K562 (cell line): ENCODE data around the gene PSMA7. TPM values are rescaled to one million over a fixed set of nuclear protein-coding genes. Genes with fewer than 3 reads are reported as not detected.

ENCODE experiments used
- ARID3A ChIP-seq: IDR thresholded peaks from 2 replicates; pipeline ENCODE4 v1.6.1; 2012; ENCODE audit warnings: low read depth, low read length, improper control_type of control experiment, borderline replicate concordance
- CBFB ChIP-seq: sonication (generic); formaldehyde crosslinking; IDR thresholded peaks from 2 replicates; pipeline ENCODE4 v1.4.0; 2020; ENCODE audit warnings: mild to moderate bottlenecking, missing genetic modification reagents
- CBX2 ChIP-seq: fragments of 200-600 bp; sonication (generic); IDR thresholded peaks from one replicate; pipeline ENCODE4 v1.6.1; 2012; ENCODE audit warnings: mild to moderate bottlenecking, low read length, inconsistent platforms; ENCODE audit not compliant: insufficient read depth, poor library complexity, severe bottlenecking
- ELF1 ChIP-seq: fragments of 200-800 bp; sonication (Bioruptor generic); IDR thresholded peaks from 2 replicates; pipeline ENCODE4 v1.6.1; 2016; ENCODE audit warnings: missing genetic modification characterization, missing compliant biosample characterization
- ETV5 ChIP-seq: sonication (generic); formaldehyde crosslinking; IDR thresholded peaks from 2 replicates; pipeline ENCODE4 v1.4.0; 2020; ENCODE audit warnings: low read depth, mild to moderate bottlenecking, missing genetic modification reagents
- FOXP1 ChIP-seq: sonication (generic); formaldehyde crosslinking; IDR thresholded peaks from 2 replicates; pipeline ENCODE4 v1.8.0; 2022; ENCODE audit warnings: mild to moderate bottlenecking, missing genetic modification reagents
- ID3 ChIP-seq, 2 experiments: fragments of 250-450 bp in 1 of 2; fragments of 450-650 bp in 1 of 2; sonication (Bioruptor Pico) in 1 of 2; IDR thresholded peaks; 2 replicates each; pipeline versions ENCODE4 v1.6.1 to v1.8.0; 2016 to 2021; ENCODE audit warnings: mild to moderate bottlenecking in 2 of 2, moderate library complexity in 2 of 2, missing compliant biosample characterization in 1 of 2, missing genetic modification characterization in 1 of 2
- KDM2B ChIP-seq: fragments of 250-450 bp; sonication (Bioruptor Pico); IDR thresholded peaks from 2 replicates; pipeline ENCODE4 v1.8.0; 2021; ENCODE audit warnings: mild to moderate bottlenecking, moderate library complexity
- MYNN ChIP-seq, 2 experiments: sonication (generic); formaldehyde crosslinking in 1 of 2; IDR thresholded peaks; 2 replicates each; pipeline versions ENCODE4 v1.5.0 to v1.6.1; 2016 to 2020; ENCODE audit warnings: antibody characterized with exemption in 1 of 2, missing genetic modification reagents in 1 of 2
- NR0B1 ChIP-seq: fragments of 450-650 bp; IDR thresholded peaks from one replicate; pipeline ENCODE4 v1.6.1; 2018; ENCODE audit warnings: mild to moderate bottlenecking, moderate library complexity; ENCODE audit not compliant: partially characterized antibody
- POLR2G ChIP-seq: fragments of 200-400 bp; formaldehyde crosslinking; IDR thresholded peaks from 2 replicates; pipeline ENCODE4 v1.6.1; 2017; ENCODE audit warnings: low read depth, mild to moderate bottlenecking, antibody characterized with exemption, low read length, moderate library complexity
- POLR3G ChIP-seq: IDR thresholded peaks from 2 replicates; pipeline ENCODE4 v1.6.1; 2011; ENCODE audit not compliant: insufficient read length, insufficient replicate concordance; ENCODE audit errors: extremely low read depth
- SMARCA4 ChIP-seq: fragments of 450-650 bp; IDR thresholded peaks from 2 replicates; pipeline ENCODE4 v1.6.1; 2016
- STAT5A ChIP-seq: IDR thresholded peaks from 2 replicates; pipeline ENCODE4 v1.6.1; 2012; ENCODE audit warnings: low read length, inconsistent platforms, borderline replicate concordance
- ZBTB17 ChIP-seq: fragments of 450-650 bp; formaldehyde crosslinking; IDR thresholded peaks from 2 replicates; pipeline ENCODE4 v1.4.0; 2020; ENCODE audit warnings: mild to moderate bottlenecking
- ZEB2 ChIP-seq: fragments of 450-650 bp; IDR thresholded peaks from 2 replicates; pipeline ENCODE4 v1.6.1; 2016
- ZNF133 ChIP-seq: fragments of 250-450 bp; sonication (Bioruptor Pico); IDR thresholded peaks from 2 replicates; pipeline ENCODE4 v1.4.0; 2020; ENCODE audit warnings: mild to moderate bottlenecking
- ZNF174 ChIP-seq: fragments of 250-450 bp; sonication (Bioruptor Pico); IDR thresholded peaks from 2 replicates; pipeline ENCODE4 v1.4.0; 2020; ENCODE audit warnings: mild to moderate bottlenecking
- ZNF280B ChIP-seq: fragments of 250-450 bp; sonication (Bioruptor Pico); IDR thresholded peaks from 2 replicates; pipeline ENCODE4 v1.5.1; 2021; ENCODE audit warnings: mild to moderate bottlenecking
- ZNF511 ChIP-seq: sonication (generic); formaldehyde crosslinking; IDR thresholded peaks from 2 replicates; pipeline ENCODE4 v1.8.0; 2022; ENCODE audit warnings: mild to moderate bottlenecking, missing genetic modification reagents
- ZSCAN32 ChIP-seq: fragments of 450-650 bp; formaldehyde crosslinking; IDR thresholded peaks from 2 replicates; pipeline ENCODE4 v1.4.0; 2020; ENCODE audit warnings: mild to moderate bottlenecking, moderate library complexity
- polyA plus RNA-seq, 8 experiments: library from polyadenylated mRNA; depleted of rRNA in 4 of 8; stranded (reverse) in 5 of 8; unstranded in 3 of 8; fragments of >200 nt; fragmentation: Nextera tagmentation in 2 of 8; fragmentation: Illumina TruSeq in 1 of 8; extraction: Ambion mirVana in 2 of 8; extraction: Trizol in 1 of 8; gene quantifications; 2 replicates each; pipeline versions ENCODE4 v1.2.1 to v1.2.3, GENCODE V29; 2011 to 2014; ENCODE audit warnings: inconsistent platforms in 1 of 8, missing spikeins in 1 of 8
- total RNA-seq, 7 experiments: library from RNA; depleted of rRNA in 6 of 7; stranded (reverse); fragments of >200 nt in 6 of 7; fragmentation: Illumina TruSeq in 2 of 7; extraction: Trizol in 2 of 7; gene quantifications; 2 replicates each; pipeline versions ENCODE4 v1.2.1 to v1.2.3, GENCODE V29; 2011 to 2021; ENCODE audit warnings: low replicate concordance in 1 of 7

Gene PSMA7
- total and polyA plus RNA-seq, 9 of the 15 experiments (the other 6 are each of a cell fraction or from before 2014, with no cell fraction given): 257 to 510 (median 393) TPM

GRCh38 chr20:62182469-62183425 lies 39.6 kb upstream of the PSMA7 start, which contains the start of gene MTG2 (continued):
- TF ChIP-seq ZNF511: 0 out of 2 replicates have a peak, but pooled peaks have one; percentile 32
- no peak for TF ChIP-seq POLR3G
- TF ChIP-seq SMARCA4: 0 out of 2 replicates have a peak, but pooled peaks have one; percentile 13
- TF ChIP-seq ETV5 (CRISPR knock-in tag): peak; percentile 90
- no peak for TF ChIP-seq ARID3A
- no peak for TF ChIP-seq ZSCAN32 (CRISPR knock-in tag)
- TF ChIP-seq STAT5A: no peak
- peak; percentile 100 for TF ChIP-seq POLR2G
- no peak for TF ChIP-seq ZNF174
- no peak for TF ChIP-seq ZNF280B (CRISPR knock-in tag)
- peak; percentile 63; the same call in 1 of the 2 replicates for TF ChIP-seq FOXP1 (CRISPR knock-in tag)
- TF ChIP-seq ZBTB17: peak; percentile 86
- no peak for TF ChIP-seq ZEB2
- TF ChIP-seq ELF1 (tag): peak; percentile 95
- TF ChIP-seq MYNN (IDR thresholded peaks at IDR 0.05): 0 out of 2 replicates have a peak, but pooled peaks have one; percentile 39
- no peak for TF ChIP-seq MYNN (CRISPR knock-in tag; IDR thresholded peaks at IDR 0.05)
- TF ChIP-seq ID3 (CRISPR knock-in tag; IDR thresholded peaks at IDR 0.05): no peak
- TF ChIP-seq ID3 (tag; IDR thresholded peaks at IDR 0.05): no peak; the same call in 1 of the 2 replicates
- TF ChIP-seq NR0B1: no peak
- no peak for TF ChIP-seq KDM2B (CRISPR knock-in tag)
- TF ChIP-seq ZNF133 (CRISPR knock-in tag): no peak
- TF ChIP-seq CBFB (CRISPR knock-in tag): no peak
- no peak for TF ChIP-seq CBX2
